WTC11 (cell line): ENCODE results near the gene CPSF3. TPM values are rescaled to one million over a fixed set of nuclear protein-coding genes. Genes with fewer than 3 reads are reported as not detected.

Experiments used
- ATAC-seq: fragments of 200-7000 bp; cut with Tn5 transposase; 2 replicates; pipeline ENCODE4 v1.10.0; 2021; ENCODE audit warnings: mild to moderate bottlenecking, moderate library complexity
- CTCF ChIA-PET: fragments of 300-600 bp; sonication (Branson Sonifier 250); formaldehyde crosslinking; loops from one replicate; lab custom pipeline; 2021; ENCODE audit warnings: antibody characterized with exemption; lab: Charles Lee
- POLR2A ChIA-PET: fragments of 350-600 bp; sonication (Branson Sonifier 250); formaldehyde crosslinking; loops from one replicate; lab custom pipeline; 2021; ENCODE audit warnings: antibody characterized with exemption; lab: Charles Lee
- DNase-seq: peaks from one replicate; pipeline ENCODE4 v3.0.0; 2021; ENCODE audit warnings: low spot score
- H3K27ac Mint-ChIP-seq: 2 replicates; pipeline ENCODE4 v1.8.0; 2021; ENCODE audit warnings: mixed read lengths
- H3K27me3 Mint-ChIP-seq: 2 replicates; pipeline ENCODE4 v1.8.0; 2021; ENCODE audit warnings: low read depth, mild to moderate bottlenecking, moderate library complexity, mixed read lengths
- H3K36me3 Mint-ChIP-seq: 2 replicates; pipeline ENCODE4 v1.8.0; 2021; ENCODE audit warnings: mixed read lengths
- H3K4me1 Mint-ChIP-seq: 2 replicates; pipeline ENCODE4 v1.8.0; 2022; ENCODE audit warnings: mixed read lengths
- H3K4me3 Mint-ChIP-seq: 2 replicates; pipeline ENCODE4 v1.8.0; 2021; ENCODE audit warnings: mild to moderate bottlenecking, moderate library complexity, mixed read lengths
- H3K9me3 Mint-ChIP-seq: 2 replicates; pipeline ENCODE4 v1.8.0; 2021; ENCODE audit warnings: mixed read lengths
- AR ChIP-seq: fragments of 250-450 bp; sonication (Bioruptor Pico); IDR thresholded peaks from 2 replicates; pipeline ENCODE4 v1.9.0; 2021; ENCODE audit warnings: mild to moderate bottlenecking
- ATF2 ChIP-seq: sonication (generic); formaldehyde crosslinking; IDR thresholded peaks from 2 replicates; pipeline ENCODE4 v1.8.1; 2022; ENCODE audit warnings: low read depth, missing genetic modification reagents, borderline replicate concordance
- ATF3 ChIP-seq: sonication (generic); formaldehyde crosslinking; conservative IDR thresholded peaks from 2 replicates; pipeline ENCODE4 v1.8.1; 2022; ENCODE audit warnings: mild to moderate bottlenecking, missing genetic modification reagents
- CREM ChIP-seq: sonication (generic); formaldehyde crosslinking; IDR thresholded peaks from 2 replicates; pipeline ENCODE4 v1.8.1; 2022; ENCODE audit warnings: mild to moderate bottlenecking, missing genetic modification reagents, moderate library complexity
- CTCF ChIP-seq: fragments of 200-600 bp; IDR thresholded peaks from 2 replicates; pipeline ENCODE4 v1.8.0; 2022; ENCODE audit warnings: antibody characterized with exemption
- E2F1 ChIP-seq: sonication (generic); formaldehyde crosslinking; IDR thresholded peaks from 2 replicates; pipeline ENCODE4 v1.8.0; 2022; ENCODE audit warnings: mild to moderate bottlenecking, missing genetic modification reagents
- FOXK1 ChIP-seq: sonication (generic); formaldehyde crosslinking; IDR thresholded peaks from 2 replicates; pipeline ENCODE4 v1.8.0; 2022; ENCODE audit warnings: mild to moderate bottlenecking, moderate library complexity, missing genetic modification reagents
- IRF1 ChIP-seq: sonication (generic); formaldehyde crosslinking; IDR thresholded peaks from 2 replicates; pipeline ENCODE4 v1.8.0; 2023; ENCODE audit warnings: missing genetic modification reagents
- IRF2 ChIP-seq: sonication (generic); formaldehyde crosslinking; IDR thresholded peaks from 2 replicates; pipeline ENCODE4 v1.8.0; 2022; ENCODE audit warnings: low read depth, missing genetic modification reagents, borderline replicate concordance
- MLX ChIP-seq: sonication (generic); formaldehyde crosslinking; IDR thresholded peaks from 2 replicates; pipeline ENCODE4 v1.8.1; 2023; ENCODE audit warnings: mild to moderate bottlenecking, missing genetic modification reagents, moderate library complexity
- NFYB ChIP-seq: sonication (generic); formaldehyde crosslinking; conservative IDR thresholded peaks from 2 replicates; pipeline ENCODE4 v1.8.0; 2022; ENCODE audit warnings: low read depth, missing genetic modification reagents
- OVOL2 ChIP-seq: fragments of 250-450 bp; sonication (Bioruptor Pico); IDR thresholded peaks from 2 replicates; pipeline ENCODE4 v1.9.0; 2021; ENCODE audit warnings: mild to moderate bottlenecking, borderline replicate concordance
- SOX15 ChIP-seq: fragments of 250-450 bp; sonication (Bioruptor Pico); IDR thresholded peaks from 2 replicates; pipeline ENCODE4 v1.9.0; 2021; ENCODE audit warnings: mild to moderate bottlenecking
- TEAD1 ChIP-seq: sonication (generic); formaldehyde crosslinking; IDR thresholded peaks from 2 replicates; pipeline ENCODE4 v1.8.0; 2022; ENCODE audit warnings: mild to moderate bottlenecking, missing genetic modification reagents
- ZBTB43 ChIP-seq: sonication (generic); formaldehyde crosslinking; IDR thresholded peaks from 2 replicates; pipeline ENCODE4 v1.8.1; 2023; ENCODE audit warnings: mild to moderate bottlenecking, missing genetic modification reagents
- ZNF317 ChIP-seq: sonication (generic); formaldehyde crosslinking; IDR thresholded peaks from 2 replicates; pipeline ENCODE4 v1.8.1; 2023; ENCODE audit warnings: low read depth, mild to moderate bottlenecking, moderate library complexity, missing genetic modification reagents, borderline replicate concordance
- ZNF416 ChIP-seq: fragments of 250-450 bp; sonication (Bioruptor Pico); IDR thresholded peaks from 2 replicates; pipeline ENCODE4 v1.9.0; 2021; ENCODE audit warnings: mild to moderate bottlenecking, inconsistent platforms
- ZNF671 ChIP-seq: fragments of 250-450 bp; sonication (Bioruptor Pico); IDR thresholded peaks from 2 replicates; pipeline ENCODE4 v1.8.0; 2021; ENCODE audit warnings: mild to moderate bottlenecking
- total RNA-seq: library from RNA; stranded (reverse); gene quantifications from 3 replicates; pipeline ENCODE4 v1.2.3, GENCODE V29; 2021

Gene CPSF3
- total RNA-seq, 1 experiment from 2014 or later: 88.4 TPM

GRCh38 chr2:9467687-9468086, 44.2 kb downstream of the CPSF3 start:
- ChIA-PET CTCF (no interaction called here), POLR2A (no interaction called here)
- TF ChIP-seq FOXK1: no peak
- no peak for TF ChIP-seq IRF2 (CRISPR knock-in tag)
- no peak for TF ChIP-seq ZNF416 (CRISPR knock-in tag)
- TF ChIP-seq NFYB (CRISPR knock-in tag): no peak
- TF ChIP-seq ZNF317: no peak
- no peak for TF ChIP-seq ZBTB43 (CRISPR knock-in tag)
- DNase-seq: no peak
- Mint-ChIP-seq H3K36me3 (peaks cover 32% of the 10 kb centered on the region), H3K27ac (no peak overlapping the region), H3K27me3 (no peaks in the 10 kb centered on the region), H3K9me3 (no peaks in the 10 kb centered on the region), H3K4me3 (no peak overlapping the region), H3K4me1 (peaks cover 5% of the 10 kb centered on the region)
- no peak; the same call in 1 of the 2 replicates for ATAC-seq

- Mint-ChIP-seq H3K36me3 (peaks cover 29% of the 10 kb centered on the region), H3K4me1 (peaks cover 13% of the 10 kb centered on the region), H3K4me3 (no peak overlapping the region), H3K9me3 (peaks cover under 1% of the 10 kb centered on the region), H3K27me3 (peaks cover 11% of the 10 kb centered on the region), H3K27ac (no peak overlapping the region)
- ChIA-PET POLR2A (no interaction called here), CTCF (no interaction called here)
- no peak for TF ChIP-seq CTCF
- no peak for TF ChIP-seq OVOL2 (CRISPR knock-in tag)
- TF ChIP-seq AR (CRISPR knock-in tag): no peak
- no peak for TF ChIP-seq ZNF317
- no peak for TF ChIP-seq E2F1 (CRISPR knock-in tag)
- no peak for TF ChIP-seq CREM
- no peak for TF ChIP-seq TEAD1 (CRISPR knock-in tag)
- TF ChIP-seq SOX15: no peak
- DNase-seq: no peak
- ATAC-seq: no peak
Measured at GRCh38 chr2:9471206-9471605, 47.8 kb downstream of the CPSF3 start.

- no peak for DNase-seq
- H3K9me3 Mint-ChIP-seq: peaks cover 10% of the 10 kb centered on the region
- ATAC-seq: no peak
- H3K27ac Mint-ChIP-seq: no peak overlapping the region
- ChIA-PET POLR2A (interaction anchor here (1.7 kb wide), 1 partner anchor 158 kb away, joined by 9 read pairs; the partner anchor contains the start of gene YWHAQ), CTCF (interaction anchor here (1.4 to 2.0 kb wide), 2 partner anchors 50 to 101 kb away, joined by 3 to 4 read pairs; no protein-coding TSS in a partner anchor)
- peaks cover 11% of the 10 kb centered on the region for H3K27me3 Mint-ChIP-seq
- H3K36me3 Mint-ChIP-seq: peaks cover 32% of the 10 kb centered on the region
- peaks cover 17% of the 10 kb centered on the region for H3K4me1 Mint-ChIP-seq
- no peak overlapping the region for H3K4me3 Mint-ChIP-seq
- TF ChIP-seq ATF2 (CRISPR knock-in tag) (no peak), IRF1 (CRISPR knock-in tag) (no peak), OVOL2 (CRISPR knock-in tag) (no peak), ZNF671 (CRISPR knock-in tag) (no peak), ZNF317 (no peak), ATF3 (CRISPR knock-in tag) (no peak), ZNF416 (CRISPR knock-in tag) (no peak), MLX (CRISPR knock-in tag) (no peak)
Measured at GRCh38 chr2:9472511-9472910, 49.1 kb downstream of the CPSF3 start.
